Measurements from ENCODE around the gene OSBPL5.

- no peak for TF ChIP-seq EP300 (IDR thresholded peaks at IDR 0.05)
- TF ChIP-seq, protein P1, sequence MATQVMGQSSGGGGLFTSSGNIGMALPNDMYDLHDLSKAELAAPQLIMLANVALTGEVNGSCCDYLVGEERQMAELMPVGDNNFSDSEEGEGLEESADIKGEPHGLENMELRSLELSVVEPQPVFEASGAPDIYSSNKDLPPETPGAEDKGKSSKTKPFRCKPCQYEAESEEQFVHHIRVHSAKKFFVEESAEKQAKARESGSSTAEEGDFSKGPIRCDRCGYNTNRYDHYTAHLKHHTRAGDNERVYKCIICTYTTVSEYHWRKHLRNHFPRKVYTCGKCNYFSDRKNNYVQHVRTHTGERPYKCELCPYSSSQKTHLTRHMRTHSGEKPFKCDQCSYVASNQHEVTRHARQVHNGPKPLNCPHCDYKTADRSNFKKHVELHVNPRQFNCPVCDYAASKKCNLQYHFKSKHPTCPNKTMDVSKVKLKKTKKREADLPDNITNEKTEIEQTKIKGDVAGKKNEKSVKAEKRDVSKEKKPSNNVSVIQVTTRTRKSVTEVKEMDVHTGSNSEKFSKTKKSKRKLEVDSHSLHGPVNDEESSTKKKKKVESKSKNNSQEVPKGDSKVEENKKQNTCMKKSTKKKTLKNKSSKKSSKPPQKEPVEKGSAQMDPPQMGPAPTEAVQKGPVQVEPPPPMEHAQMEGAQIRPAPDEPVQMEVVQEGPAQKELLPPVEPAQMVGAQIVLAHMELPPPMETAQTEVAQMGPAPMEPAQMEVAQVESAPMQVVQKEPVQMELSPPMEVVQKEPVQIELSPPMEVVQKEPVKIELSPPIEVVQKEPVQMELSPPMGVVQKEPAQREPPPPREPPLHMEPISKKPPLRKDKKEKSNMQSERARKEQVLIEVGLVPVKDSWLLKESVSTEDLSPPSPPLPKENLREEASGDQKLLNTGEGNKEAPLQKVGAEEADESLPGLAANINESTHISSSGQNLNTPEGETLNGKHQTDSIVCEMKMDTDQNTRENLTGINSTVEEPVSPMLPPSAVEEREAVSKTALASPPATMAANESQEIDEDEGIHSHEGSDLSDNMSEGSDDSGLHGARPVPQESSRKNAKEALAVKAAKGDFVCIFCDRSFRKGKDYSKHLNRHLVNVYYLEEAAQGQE (IDR thresholded peaks at IDR 0.05) = no peak
- no peak for TF ChIP-seq PBX3 (IDR thresholded peaks at IDR 0.05)
- TF ChIP-seq, protein P2, sequence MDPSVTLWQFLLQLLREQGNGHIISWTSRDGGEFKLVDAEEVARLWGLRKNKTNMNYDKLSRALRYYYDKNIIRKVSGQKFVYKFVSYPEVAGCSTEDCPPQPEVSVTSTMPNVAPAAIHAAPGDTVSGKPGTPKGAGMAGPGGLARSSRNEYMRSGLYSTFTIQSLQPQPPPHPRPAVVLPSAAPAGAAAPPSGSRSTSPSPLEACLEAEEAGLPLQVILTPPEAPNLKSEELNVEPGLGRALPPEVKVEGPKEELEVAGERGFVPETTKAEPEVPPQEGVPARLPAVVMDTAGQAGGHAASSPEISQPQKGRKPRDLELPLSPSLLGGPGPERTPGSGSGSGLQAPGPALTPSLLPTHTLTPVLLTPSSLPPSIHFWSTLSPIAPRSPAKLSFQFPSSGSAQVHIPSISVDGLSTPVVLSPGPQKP (IDR thresholded peaks at IDR 0.05; ENCODE audit: low read depth, low read length) = no peak
- no peak for TF ChIP-seq CTCF (IDR thresholded peaks at IDR 0.05)
Observed at GRCh38 chr11:3099178-3099577, 65.9 kb downstream of the OSBPL5 start.
